Peyer's patch (tissue), 4 donors: ENCODE measurements around the gene ZNG1F.
"Not testable (repeated sequence)": the region's sequence is repeated elsewhere in the genome, so short reads cannot be mapped to it uniquely, and the experiment has no call there.

ENCODE experiments used
- CTCF ChIP-seq, 6 experiments: fragments of 450-650 bp in 4 of 6; fragments of 200-600 bp in 2 of 6; sonication (generic) in 1 of 6; IDR thresholded peaks; one replicate each; pipeline ENCODE4 v1.5.1; 2017 to 2019; ENCODE audit warnings: antibody characterized with exemption in 6 of 6, mild to moderate bottlenecking in 3 of 6, moderate library complexity in 1 of 6
- POLR2A ChIP-seq, 2 donors: fragments of 450-650 bp; IDR thresholded peaks; one replicate each; pipeline ENCODE4 v1.5.1; 2017; ENCODE audit warnings: antibody characterized with exemption in 2 of 2, mild to moderate bottlenecking in 2 of 2, moderate library complexity in 2 of 2

GRCh38 chr9:41109253-41109652, 79.9 kb downstream of the ZNG1F start:
- TF ChIP-seq CTCF, POLR2A (IDR thresholded peaks at IDR 0.05): not testable (repeated sequence)
